GM19238 (cell line): Measurements from ENCODE around the gene NINJ1.
"Not testable (repeated sequence)": the region's sequence is repeated elsewhere in the genome, so short reads cannot be mapped to it uniquely, and the experiment has no call there.

Experiments used
- DNase-seq: peaks from one replicate; pipeline ENCODE4 v3.0.0; 2011; ENCODE audit warnings: low spot score; ENCODE audit not compliant: insufficient read length

The NINJ1 gene

DNA sequence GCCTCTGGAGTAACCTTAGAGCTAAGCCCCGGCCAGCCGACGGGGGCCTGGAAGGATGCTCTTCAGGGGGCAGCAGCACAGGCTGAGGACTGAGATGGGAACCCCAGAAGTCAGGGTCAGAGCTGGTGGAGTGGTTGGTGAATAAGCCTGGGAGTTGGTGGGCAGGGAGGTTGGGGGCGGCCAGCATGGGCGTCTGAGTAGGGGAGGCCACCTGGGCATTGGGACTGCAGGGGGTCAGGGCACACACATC is 14.4 kb downstream of the NINJ1 start:
- DNase-seq: no peak

DNA sequence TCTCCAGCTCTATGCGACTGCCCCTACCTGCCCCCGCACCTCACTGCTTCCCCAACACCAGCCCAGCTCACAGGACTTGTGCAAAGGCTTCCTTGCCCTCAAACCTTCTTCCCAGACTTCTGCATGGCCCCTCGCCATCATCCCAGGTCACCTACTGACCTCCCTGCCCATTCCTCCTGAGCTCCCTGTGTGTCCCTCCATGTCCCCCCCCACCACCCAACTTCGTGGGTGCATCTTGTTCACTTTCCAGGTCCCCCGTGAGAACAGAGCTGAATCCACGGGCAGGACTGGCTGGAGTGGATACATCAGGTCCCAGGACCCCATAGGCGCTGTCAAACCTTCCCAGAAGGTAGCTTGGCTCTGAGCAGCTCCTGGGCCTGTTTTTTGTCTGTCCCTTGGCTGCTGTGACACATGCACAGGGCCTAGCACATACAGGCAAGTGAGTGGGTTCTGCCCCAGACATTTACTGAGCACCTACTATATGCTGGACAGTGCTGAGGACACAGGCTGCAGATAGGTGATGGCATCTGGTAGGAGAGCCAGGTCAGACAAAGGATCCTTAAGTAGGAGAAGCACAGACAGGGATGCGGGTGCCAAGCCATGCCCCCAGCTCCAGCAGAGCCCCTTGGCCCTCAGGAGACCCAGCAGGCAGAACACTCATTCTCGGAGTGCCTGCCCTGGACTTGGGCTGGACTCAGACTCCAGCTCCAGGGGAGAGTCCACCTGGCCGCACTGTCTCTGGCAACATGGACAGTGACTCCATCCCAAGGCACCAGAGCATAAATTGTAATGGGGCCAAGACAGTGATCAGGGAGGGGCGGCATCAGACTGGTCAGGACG is 15.0 kb downstream of the NINJ1 start:
- no peak for DNase-seq

DNA sequence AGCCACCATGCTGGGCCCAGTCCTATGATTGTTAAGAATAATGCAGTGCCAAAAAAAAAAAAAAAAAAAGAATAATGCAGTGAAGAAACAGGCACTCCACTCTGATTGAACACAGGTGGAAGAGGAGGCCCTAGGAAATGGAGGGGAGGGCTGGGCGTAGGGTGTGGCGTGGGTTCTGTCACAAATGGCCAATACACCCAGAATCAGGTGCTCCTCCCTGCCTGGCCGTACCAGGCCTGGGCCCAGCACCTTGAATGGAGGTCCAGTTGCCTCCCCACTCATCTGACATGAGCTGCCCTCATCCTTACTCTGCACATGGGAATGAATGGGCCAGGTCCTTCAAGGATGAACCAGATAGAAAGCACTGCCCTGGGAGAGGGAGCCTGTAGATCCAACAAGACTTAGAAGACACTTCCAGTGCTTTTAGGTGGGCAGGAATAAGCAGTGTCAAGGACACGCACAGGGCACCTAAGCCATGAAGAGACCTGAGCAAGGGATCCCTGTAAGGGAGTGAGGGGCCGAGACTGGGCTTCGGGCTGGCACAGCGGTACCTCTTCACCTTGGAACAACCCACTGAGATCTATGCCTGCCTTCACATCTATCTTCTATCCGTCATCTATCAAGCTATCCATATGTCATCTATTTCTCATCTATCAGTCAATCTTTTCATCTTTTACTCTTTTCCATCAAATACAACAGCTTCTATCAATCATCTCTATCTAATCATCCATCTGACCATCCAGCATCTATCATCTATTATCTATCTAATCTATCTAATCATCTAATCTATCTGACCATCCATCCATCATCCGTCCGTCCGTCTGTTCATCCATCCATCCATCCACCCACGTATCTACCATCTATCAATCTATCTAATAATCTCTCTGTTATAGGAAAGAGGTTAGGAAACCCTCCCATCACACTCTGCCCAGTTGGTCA is 15.9 kb downstream of the NINJ1 start:
- DNase-seq: no peak

DNA sequence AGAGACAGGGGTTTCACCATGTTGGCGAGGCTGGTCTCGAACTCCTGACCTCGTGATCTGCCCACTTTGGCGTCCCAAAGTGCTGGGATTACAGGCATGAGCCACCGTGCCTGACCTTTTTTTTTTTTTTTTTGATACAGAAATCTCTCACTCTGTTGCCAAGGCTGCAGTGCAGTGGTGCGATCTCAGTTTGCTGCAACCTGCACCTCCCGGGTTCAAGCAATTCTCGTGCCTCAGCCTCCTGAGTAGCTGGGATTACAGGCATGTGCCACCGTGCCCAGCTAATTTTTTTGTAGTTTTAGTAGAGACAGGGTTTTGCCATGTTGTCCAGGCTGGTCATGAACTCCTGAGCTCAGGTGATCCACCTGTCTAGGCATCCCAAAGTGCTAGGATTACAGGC is 16.5 kb downstream of the NINJ1 start:
- DNase-seq: not testable (repeated sequence)

DNA sequence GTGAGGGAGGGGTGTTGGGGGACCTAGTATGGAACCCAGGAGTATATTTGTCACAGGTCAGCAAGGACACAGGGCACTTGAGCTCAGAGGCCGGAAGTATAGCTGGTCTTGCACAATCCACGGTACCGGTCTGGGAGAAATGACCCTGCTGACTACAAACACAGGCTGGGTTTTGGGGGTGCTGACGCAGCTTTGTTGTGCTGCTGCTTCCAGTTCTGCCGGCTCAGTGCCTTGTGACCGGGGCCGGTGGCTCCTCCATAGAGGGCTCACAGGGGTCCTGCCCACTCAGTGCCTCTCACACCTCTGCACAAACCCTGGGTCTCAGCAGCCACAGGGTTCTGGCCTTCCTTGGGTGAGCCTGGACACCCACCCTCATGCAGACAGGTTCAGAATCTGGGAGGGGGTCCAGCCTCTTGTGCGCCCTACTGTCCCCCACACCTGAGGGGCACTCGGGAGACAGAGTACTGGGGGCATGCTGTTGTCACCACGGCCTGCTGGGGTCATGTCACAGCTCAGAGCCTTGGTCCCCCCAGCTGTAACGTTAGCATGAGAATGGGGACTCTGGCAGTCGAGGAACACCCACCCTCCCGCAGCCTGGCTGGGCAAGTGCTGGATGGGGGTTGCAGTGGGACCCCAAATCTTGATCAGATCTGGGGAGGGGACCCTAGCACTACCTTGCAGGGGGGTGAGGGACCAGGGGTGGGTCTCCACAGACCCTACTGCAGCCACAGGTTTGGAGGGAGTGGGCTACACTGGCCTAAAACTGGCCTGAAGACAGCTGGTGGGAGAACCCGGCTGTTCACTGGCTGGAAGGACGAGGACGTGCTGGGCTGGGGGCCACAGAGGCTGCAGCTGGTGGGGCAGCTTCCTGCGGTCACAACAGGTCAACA is 17.7 kb downstream of the NINJ1 start:
- no peak for DNase-seq

DNA sequence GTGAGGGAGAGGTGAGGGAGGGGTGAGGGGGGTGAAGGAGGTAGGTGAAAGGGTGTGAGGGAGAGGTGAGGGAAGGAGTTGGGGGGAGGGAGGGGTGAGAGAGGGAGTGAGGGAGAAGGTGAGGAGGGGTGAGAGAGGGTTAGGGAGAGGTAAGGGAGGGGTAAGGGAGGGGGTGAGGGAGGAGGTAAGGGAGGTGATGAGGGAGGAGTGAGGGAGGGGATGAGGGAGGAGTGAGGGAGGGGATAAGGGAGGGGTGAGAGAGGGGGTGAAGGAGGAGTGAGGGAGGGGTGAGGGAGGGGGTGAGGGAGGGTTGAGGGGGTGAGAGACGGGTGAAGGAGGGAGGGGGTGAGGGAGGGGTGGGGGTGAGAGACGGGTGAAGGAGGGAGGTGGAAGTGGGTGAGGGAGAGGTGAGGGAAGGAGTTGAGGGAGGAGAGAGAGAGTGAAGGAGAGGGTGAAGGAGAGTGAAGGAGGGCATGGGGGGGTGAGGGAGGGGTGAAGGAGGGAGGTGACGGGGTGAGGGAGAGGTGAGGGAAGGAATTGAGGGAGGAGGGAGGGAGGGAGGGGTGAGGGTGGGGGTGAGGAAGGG is 18.5 kb downstream of the NINJ1 start:
- DNase-seq: no peak

DNA sequence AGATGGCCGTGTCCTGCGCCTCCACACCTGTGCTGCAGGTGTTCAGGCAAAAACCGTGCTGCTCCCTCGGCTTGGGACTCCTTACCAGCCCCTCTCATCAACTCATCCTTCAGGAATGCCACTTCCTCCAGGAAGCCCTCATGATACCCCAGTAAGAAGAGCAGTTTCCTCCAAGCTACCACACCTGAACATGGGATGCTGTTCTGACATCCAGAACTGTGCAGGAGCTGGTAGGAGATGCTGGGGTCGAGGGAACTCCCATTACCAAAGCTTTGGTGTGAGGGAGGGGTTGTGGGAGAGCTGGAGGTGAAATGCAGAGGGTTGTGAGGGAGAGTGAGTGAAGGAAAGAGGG is 19.1 kb downstream of the NINJ1 start:
- no peak for DNase-seq

DNA sequence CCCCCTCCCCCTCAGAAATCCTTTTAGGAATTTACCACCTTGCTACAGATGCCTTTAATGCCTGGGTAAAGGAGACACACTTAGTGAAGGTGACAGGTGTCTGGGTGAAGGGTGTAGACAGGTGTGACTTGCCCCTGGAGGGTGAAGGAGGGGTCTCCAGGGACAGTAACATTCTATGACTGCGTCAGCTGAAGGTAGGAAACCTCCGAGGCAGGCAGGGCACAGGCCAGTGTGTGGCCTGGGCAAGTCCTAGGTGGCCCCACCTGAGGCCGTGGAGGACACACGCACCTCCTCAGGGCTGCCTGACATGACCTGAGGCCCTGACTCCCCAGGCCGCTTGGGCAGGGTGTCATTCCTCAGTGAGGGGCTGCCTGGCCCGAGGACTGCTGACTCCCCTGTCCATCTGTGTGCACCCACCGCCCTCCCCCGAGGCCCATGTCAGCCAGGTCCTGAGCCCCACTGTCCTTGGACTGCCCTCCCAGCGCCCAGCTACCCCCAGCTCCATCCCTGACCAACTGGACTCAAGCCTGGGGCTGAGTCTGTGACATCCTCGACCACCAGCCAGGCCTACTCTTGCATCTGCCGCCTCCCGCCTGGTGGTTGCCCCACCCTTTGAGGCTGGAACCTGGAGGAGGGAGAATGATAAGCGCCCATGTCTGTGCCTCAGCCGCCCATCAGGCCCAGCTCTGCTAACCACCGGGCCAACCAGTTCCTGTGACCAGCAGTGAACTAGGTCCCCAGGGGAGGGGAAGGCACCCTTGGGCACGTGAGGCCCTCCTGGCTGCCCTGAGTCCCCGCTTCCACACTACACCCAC is 19.7 kb downstream of the NINJ1 start:
- DNase-seq: no peak

DNA sequence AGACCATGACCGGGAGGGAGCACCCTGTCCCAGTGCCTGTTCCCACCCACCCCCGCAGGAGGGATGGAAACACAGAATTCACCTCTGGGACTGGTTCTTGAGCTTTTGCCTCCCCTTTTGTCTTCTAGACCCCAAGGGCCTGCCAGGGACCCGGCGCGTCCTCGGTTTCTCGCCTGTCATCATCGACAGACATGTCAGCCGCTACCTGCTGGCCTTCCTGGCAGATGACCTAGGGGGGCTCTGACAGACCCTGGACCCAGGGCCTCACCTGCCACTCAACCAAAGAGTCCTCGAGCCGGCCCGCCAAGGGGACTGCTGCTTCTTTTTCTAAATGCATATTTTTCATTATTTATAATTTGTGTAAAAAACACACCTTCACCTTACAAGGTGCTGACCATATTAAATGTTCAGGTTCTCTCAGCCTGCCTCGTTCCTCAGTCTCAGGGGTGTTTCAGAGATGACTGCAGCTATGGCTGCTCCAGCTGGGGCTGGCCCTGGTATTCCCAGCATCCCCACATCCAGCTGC is 21.1 kb downstream of the NINJ1 start:
- DNase-seq: no peak

DNA sequence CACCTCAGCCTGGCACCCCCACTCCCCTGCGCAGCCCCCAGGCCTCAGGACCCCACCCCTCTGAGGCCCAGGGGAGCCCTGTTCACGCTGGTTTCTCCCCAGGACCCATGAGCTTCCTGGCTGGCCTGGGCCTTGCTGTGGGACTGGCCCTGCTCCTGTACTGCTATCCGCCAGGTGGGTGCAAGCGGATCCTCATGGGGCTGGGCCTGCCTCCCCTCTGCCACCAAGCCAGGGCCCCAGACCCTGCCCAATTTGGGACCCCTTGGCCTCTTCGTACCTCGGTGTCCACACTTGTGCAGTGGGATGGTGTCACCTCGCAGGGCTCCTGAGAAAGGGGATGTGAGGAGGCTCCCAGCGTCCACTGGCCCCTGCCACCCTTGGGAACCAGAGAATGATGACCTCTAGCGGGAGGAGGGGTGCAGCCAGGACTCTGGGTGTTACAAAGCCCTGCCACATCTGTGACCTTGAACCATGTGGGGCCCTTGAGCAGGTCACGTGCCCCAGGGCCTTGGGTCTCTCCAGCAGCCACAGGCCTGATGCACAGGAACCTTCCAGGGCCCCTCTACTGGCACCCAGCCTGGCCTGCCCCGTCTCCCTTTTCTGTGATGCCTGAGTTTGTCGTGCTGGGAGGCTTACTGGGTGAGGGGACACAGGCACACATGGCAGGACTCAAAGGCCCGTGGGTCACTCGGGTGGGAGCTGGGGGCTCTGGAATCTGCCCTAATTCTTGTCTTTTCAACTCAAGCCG is 21.8 kb downstream of the NINJ1 start:
- DNase-seq: no peak

DNA sequence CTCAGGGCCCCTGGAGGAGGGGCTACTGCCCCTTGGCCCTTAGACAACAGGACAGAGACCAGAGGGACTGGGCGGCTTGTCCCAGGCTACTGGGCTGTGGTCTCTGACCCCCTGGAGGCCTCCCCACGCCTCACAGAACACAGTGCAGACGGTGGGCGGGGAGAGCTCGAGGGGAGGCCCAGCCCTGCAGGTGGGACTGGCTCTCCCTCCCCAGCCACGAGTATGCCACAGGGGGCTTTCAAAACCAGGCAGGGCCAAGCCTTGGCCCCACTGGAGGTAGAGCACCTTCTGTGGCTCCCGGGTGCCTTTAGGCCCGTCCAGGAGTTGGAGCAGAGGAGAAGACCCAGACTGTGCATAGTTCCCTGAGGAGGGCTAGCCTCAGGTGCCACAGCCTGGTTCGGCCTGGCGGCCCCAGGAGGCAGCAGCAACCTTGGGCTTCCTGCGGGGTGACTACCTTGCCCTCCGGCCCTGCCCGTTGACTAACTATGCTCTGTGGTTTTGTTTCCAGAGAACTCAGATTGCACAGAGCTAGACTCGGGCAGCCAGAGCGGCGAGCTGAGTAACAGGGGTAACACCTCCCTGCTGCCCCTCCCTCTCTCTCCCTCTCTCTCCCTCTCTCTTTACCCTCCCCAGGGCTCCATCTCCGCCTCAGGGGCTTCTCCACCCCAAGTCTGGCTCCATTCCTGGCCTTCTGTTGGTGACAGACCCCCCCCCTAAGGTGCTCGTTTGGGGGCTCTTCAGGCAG is 22.5 kb downstream of the NINJ1 start:
- peak; percentile 0 for DNase-seq

DNA sequence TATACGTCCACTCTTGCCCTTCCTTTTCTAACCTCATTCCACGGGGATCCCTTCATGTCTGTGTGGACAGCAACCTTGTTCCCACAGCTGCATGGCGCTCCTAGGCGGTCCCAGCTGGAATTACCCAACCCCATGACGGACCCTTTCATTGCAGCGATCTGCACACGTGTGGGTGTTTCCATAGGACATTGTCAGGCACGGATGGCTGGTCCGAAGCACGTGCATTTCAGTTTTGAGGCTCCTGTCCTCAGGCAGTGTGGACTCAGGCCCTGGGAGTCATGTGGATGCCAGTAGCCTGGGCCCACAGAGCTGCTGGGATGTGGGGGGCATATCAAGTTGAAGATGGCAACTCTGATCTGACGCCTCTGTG is 23.1 kb downstream of the NINJ1 start:
- no peak for DNase-seq

DNA sequence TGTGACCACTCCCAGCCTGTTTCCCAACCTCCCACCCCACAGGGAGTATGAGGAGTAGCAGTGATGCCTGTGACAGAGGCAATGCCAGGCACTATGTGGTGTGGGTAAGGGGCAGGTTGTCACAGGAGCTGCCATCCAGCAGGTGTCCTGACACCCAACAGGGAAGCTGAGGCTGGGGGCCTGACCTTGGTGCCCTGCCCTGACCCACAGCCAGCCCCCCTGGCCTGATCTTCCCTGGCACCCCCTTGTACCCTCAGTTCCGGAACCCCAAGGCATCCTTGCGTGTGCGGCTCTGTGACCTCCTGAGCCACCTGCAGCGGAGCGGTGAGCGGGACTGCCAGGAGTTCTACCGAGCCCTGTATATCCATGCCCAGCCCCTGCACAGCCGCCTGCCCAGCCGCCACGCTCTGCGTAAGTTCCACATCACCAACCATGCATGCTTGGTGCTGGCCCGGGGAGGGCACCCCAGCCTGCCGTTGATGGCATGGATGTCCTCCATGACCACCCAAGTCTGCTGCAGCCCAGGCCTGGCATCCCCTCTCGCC is 23.7 kb downstream of the NINJ1 start:
- no peak for DNase-seq

DNA sequence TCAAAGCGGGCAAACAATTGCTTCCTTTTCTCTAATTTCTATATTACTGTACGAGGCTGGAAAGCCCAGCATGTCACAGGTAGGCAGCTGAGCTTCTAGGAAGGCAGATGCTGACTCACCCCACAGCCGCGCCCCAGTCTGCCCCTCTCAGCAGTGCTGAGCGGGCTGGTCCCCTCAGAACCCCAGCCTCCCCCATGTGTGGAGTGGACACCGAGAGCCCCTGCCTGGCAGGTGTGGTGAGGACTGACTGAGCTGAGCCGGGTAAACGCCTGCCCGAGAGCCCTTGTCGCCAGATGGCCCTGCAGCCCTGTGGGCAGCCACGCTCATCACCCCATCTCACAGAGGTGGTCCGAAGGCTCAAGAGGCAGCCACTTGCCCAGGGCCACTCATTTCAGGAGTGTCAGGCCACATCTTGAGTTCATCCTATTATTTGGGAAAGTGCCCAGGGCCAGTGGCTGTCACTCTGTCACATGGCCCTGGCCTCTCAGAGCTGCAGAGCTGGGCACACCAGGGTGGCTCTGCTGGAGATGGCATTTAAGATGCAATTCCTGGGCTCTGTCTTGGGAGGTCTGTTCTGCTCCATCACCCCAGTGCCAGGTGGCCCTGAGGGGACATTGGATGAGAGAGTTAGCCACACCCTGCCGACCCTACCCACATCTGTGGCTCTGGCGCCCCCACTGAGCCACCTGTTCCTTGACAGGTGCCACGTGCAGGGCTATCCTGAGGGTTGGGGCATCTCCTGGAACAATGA is 25.6 kb downstream of the NINJ1 start:
- no peak for DNase-seq

DNA sequence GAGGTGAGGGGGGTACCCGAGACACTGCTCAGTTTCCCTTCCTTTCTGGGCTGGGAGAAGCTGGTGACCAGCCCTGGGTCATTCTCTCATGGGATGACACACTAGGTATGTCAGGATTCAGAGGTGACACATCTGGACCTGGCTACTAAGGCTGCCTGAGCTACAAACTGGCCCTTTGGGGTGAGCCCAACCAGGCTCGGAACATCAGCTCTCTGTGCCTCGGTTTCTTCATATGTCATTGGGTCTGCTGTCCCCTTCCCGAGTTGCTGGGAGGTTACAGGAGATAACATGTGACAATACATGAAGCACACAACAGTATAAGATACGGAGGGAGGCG is 26.3 kb downstream of the NINJ1 start:
- DNase-seq: no peak

DNA sequence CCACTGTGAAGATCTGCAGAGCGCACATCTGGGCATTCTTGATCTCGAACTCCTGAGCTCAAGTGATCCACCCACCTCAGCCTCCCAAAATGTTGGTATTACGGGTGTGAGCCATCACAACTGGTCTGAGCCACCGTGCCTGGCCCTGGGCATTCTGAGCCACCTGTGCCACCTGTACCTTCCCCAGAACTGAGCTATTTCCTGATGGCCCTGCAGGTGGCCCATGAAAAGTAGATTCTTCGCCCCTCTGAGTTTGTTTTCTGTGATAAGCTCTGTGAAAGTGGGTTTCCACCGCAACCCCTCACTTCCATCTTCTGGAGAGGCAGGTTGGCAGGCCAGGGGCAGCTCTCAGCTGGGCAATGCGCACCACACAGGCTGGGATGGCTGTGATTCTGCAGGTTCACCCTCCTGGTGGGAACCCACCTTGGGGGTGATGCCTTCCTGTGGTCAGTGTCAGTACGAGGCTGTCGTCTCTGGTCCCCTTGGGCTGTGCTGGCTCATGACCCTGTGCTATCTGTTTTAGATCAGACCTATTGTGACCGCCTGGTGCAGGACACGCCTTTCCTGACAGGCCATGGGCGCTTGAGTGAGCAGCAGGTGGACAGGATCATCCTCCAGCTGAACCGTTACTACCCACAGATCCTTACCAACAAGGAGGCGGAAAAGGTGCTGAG is 26.8 kb downstream of the NINJ1 start:
- DNase-seq: no peak

DNA sequence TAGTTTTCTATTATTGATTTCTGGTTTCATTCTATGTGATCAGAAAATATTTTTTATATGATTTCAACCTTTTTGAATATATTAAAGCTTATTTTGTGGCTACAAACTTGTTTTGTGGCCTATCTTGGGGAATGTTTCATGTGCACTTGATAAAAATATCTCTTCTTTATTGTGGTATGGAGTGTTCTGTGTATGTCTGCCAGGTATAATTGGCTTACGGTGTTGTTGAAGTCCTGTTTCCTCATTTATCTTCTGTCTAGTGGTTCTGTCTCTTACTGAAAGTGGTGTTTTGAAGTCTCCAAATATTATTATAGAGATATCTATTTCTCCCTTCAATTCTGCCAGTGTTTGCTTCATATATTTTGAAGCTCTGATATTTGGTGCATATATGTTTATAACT is 28.4 kb downstream of the NINJ1 start:
- DNase-seq: no peak

DNA sequence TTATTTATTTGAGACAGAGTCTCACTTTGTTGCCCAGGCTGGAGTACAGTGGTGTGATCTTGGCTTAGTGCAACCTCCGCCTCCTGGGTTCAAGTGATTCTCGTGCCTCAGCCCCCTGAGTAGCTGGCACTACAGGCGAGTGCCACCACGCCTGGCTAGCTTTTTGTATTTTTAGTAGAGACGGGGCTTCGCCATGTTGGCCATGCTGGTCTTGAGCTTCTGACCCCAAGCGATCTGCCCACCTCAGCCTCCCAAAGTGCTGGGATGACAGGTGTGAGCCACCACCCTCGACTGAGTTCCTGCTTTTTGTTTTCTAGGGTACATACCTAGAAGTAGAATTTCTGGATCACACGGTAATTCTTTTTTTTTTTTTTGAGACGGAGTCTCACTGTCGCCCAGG is 33.0 kb downstream of the NINJ1 start:
- DNase-seq: not testable (repeated sequence)
